Hepatocyte (in vitro differentiated cells): ENCODE measurements around the gene IL24. TPM values are rescaled to one million over a fixed set of nuclear protein-coding genes. Genes with fewer than 3 reads are reported as not detected.

Experiments used
- DNase-seq: peaks from one replicate; pipeline ENCODE4 v3.0.0-alpha.2; 2016; ENCODE audit warnings: low spot score
- H2AFZ ChIP-seq: fragments of 200-600 bp; sonication (generic); 2 replicates; pipeline ENCODE4 v1.6.0; 2016; ENCODE audit warnings: antibody characterized with exemption, mild to moderate bottlenecking
- H3K27ac ChIP-seq: fragments of 200-600 bp; sonication (generic); 2 replicates; pipeline ENCODE4 v1.5.1; 2016; ENCODE audit warnings: mild to moderate bottlenecking
- H3K27me3 ChIP-seq: fragments of 200-600 bp; sonication (generic); 2 replicates; pipeline ENCODE4 v1.6.1; 2016
- H3K36me3 ChIP-seq: fragments of 200-600 bp; sonication (generic); replicated peaks from 2 replicates; pipeline ENCODE4 v1.5.1; 2016; ENCODE audit warnings: low read depth; ENCODE audit not compliant: insufficient read depth
- H3K4me1 ChIP-seq: fragments of 200-600 bp; sonication (generic); 2 replicates; pipeline ENCODE4 v1.5.1; 2016; ENCODE audit warnings: mild to moderate bottlenecking, moderate library complexity; ENCODE audit not compliant: insufficient read depth
- H3K4me2 ChIP-seq: fragments of 200-600 bp; sonication (generic); 2 replicates; pipeline ENCODE4 v1.6.0; 2016
- H3K4me3 ChIP-seq: fragments of 200-600 bp; sonication (generic); 2 replicates; pipeline ENCODE4 v1.5.1; 2016; ENCODE audit warnings: mild to moderate bottlenecking
- H3K79me2 ChIP-seq: fragments of 200-600 bp; sonication (generic); 2 replicates; pipeline ENCODE4 v1.6.0; 2017; ENCODE audit warnings: mild to moderate bottlenecking
- H3K9me2 ChIP-seq: fragments of 200-600 bp; sonication (generic); replicated peaks from 2 replicates; pipeline ENCODE4 v1.6.0; 2017; ENCODE audit warnings: mild to moderate bottlenecking; ENCODE audit not compliant: insufficient read depth
- H3K9me3 ChIP-seq: fragments of 200-600 bp; sonication (generic); 2 replicates; pipeline ENCODE4 v1.5.1; 2016; ENCODE audit warnings: low read depth, mild to moderate bottlenecking
- H4K20me1 ChIP-seq: fragments of 200-600 bp; sonication (generic); 2 replicates; pipeline ENCODE4 v1.6.0; 2016; ENCODE audit warnings: mild to moderate bottlenecking; ENCODE audit not compliant: insufficient read depth, poor library complexity, severe bottlenecking
- EZH2 ChIP-seq: fragments of 200-600 bp; sonication (generic); IDR thresholded peaks from 2 replicates; pipeline ENCODE4 v1.6.1; 2016; ENCODE audit warnings: antibody characterized with exemption, mild to moderate bottlenecking, borderline replicate concordance
- EZH2phosphoT487 ChIP-seq: fragments of 200-600 bp; sonication (generic); IDR thresholded peaks from one replicate; pipeline ENCODE4 v1.6.1; 2018; ENCODE audit warnings: antibody characterized with exemption, mild to moderate bottlenecking, low read depth, moderate library complexity; ENCODE audit not compliant: unreplicated experiment, severe bottlenecking
- WGBS: methylation state at CpG from one replicate; pipeline ENCODE4 v1.1.6; 2016; ENCODE audit warnings: low lambda C conversion rate; ENCODE audit errors: missing lambda C conversion rate; 5-methylcytosine and 5-hydroxymethylcytosine counted together
- polyA plus RNA-seq: library from polyadenylated mRNA; unstranded; fragments of >200 nt; fragmentation: Nextera tagmentation; extraction: Ambion mirVana; gene quantifications from 2 replicates; pipeline ENCODE4 v1.2.1, GENCODE V29; 2016
- total RNA-seq: library from RNA; depleted of rRNA; stranded (reverse); fragments of >200 nt; gene quantifications from 2 replicates; pipeline ENCODE4 v1.2.3, GENCODE V29; 2014
- TF ChIP-seq, protein P1 (sequence below): fragments of 200-600 bp; sonication (generic); IDR thresholded peaks from 2 replicates; pipeline ENCODE4 v1.5.1; 2016; ENCODE audit warnings: antibody characterized with exemption, mild to moderate bottlenecking; ENCODE audit not compliant: poor library complexity

IL24 gene
- total and polyA plus RNA-seq, 2 experiments from 2014 or later: not detected

DNA sequence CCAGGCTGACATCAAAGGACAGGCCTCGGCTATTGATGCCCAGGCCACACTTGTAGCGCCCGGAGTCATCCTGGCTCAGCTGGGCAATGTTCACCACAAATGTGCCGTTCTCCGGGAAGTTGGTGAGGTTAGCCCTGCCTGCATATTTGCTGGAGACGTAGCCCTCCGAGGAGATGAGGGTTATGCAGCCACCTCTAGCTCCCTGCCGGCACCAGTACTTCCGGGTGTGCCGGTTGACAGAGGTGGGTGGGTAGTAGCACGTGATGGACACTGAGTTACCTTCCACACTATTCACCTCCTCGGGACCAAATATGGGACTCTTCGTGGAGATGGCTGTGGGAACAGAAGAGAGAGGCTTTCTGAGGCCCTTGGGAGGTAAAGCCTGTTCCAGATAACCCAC is 41.9 kb downstream of the IL24 start:
- H3K4me3 ChIP-seq: no peak overlapping the region
- no peak overlapping the region for H3K27ac ChIP-seq
- no peaks in the 10 kb centered on the region for H3K9me3 ChIP-seq
- no peaks in the 10 kb centered on the region for H3K79me2 ChIP-seq
- DNase-seq: no peak
- H2AFZ ChIP-seq: no peak overlapping the region
- peaks cover 12% of the 10 kb centered on the region for H3K27me3 ChIP-seq
- H3K36me3 ChIP-seq: no peaks in the 10 kb centered on the region
- no peaks in the 10 kb centered on the region for H3K9me2 ChIP-seq
- WGBS: 95% methylated on average over 13 of the region's 13 CpGs
- peaks cover 11% of the 10 kb centered on the region for H3K4me1 ChIP-seq
- no peak for TF ChIP-seq EZH2phosphoT487
- no peak for TF ChIP-seq EZH2
- TF ChIP-seq, protein P1, sequence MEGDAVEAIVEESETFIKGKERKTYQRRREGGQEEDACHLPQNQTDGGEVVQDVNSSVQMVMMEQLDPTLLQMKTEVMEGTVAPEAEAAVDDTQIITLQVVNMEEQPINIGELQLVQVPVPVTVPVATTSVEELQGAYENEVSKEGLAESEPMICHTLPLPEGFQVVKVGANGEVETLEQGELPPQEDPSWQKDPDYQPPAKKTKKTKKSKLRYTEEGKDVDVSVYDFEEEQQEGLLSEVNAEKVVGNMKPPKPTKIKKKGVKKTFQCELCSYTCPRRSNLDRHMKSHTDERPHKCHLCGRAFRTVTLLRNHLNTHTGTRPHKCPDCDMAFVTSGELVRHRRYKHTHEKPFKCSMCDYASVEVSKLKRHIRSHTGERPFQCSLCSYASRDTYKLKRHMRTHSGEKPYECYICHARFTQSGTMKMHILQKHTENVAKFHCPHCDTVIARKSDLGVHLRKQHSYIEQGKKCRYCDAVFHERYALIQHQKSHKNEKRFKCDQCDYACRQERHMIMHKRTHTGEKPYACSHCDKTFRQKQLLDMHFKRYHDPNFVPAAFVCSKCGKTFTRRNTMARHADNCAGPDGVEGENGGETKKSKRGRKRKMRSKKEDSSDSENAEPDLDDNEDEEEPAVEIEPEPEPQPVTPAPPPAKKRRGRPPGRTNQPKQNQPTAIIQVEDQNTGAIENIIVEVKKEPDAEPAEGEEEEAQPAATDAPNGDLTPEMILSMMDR: no peak
- H4K20me1 ChIP-seq: no peaks in the 10 kb centered on the region
- H3K4me2 ChIP-seq: no peak overlapping the region

DNA sequence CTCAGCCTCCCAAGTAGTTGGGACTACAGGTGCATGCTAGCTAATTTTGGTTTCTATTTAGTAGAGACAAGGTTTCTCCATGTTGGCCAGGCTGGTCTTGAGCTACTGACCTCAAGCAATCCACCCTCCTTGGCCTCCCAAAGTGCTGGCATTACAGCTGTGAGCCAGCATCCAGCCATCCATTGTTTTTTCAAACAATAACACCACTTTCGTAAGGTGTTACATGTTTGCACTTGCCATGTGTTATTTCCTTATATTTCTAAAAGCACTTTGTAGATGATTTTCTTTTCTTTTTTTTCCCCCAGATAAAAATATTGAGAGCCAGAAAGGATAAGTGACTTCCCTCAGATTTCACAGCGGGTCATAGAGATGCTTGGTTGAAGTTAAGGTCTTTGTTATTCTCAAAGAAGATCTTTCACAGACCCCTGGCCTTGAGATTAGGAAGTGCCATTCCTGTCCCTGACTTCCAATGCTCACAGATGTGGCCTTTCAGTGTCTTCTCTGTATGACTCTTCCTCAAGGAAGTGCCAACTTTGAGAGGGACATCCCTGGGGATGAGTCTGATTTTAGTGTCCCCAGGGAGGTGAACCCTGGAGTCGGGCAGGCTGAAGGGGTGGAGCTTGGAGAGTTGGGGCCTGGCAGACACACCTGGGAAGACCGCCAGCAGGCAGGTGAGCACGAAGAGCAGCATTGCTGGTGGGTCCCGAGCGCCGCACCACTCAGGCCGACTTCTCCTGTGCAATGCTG is 42.8 kb downstream of the IL24 start:
- 94% methylated on average over 9 of the region's 9 CpGs for WGBS
- Histone ChIP-seq H3K4me2 (no peak overlapping the region), H3K27me3 (peaks cover 12% of the 10 kb centered on the region), H2AFZ (no peak overlapping the region), H3K9me2 (no peaks in the 10 kb centered on the region), H3K4me1 (peaks cover 11% of the 10 kb centered on the region), H3K4me3 (no peak overlapping the region), H4K20me1 (no peaks in the 10 kb centered on the region), H3K36me3 (no peaks in the 10 kb centered on the region), H3K79me2 (no peaks in the 10 kb centered on the region), H3K27ac (no peak overlapping the region), H3K9me3 (no peaks in the 10 kb centered on the region)
- TF ChIP-seq EZH2phosphoT487 (no peak), EZH2 (no peak)
- TF ChIP-seq, protein P1: no peak
- DNase-seq: no peak

DNA sequence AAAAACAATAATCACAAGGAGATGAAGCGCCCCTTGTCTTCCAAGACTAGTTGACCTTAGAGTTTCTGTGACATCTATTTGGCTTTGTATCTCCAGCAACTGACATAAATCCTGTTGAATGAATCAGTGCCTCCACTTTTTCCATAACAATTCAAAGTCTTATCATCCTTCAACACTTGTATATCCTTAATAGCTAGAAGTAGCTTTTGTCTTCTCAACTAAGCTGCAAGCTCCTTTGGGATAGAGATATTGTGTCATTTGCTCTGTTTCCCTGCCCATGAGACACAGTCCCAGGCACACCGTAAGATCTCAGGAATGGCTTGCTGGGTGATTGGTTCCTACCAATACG is 43.3 kb downstream of the IL24 start:
- H3K27me3 ChIP-seq: peaks cover 12% of the 10 kb centered on the region
- WGBS: 95% methylated on average over 3 of the region's 3 CpGs
- no peak for TF ChIP-seq EZH2
- TF ChIP-seq, protein P1: no peak
- no peak for TF ChIP-seq EZH2phosphoT487
- H3K36me3 ChIP-seq: no peaks in the 10 kb centered on the region
- H3K27ac ChIP-seq: no peak overlapping the region
- H3K9me2 ChIP-seq: no peaks in the 10 kb centered on the region
- H2AFZ ChIP-seq: no peak overlapping the region
- DNase-seq: no peak
- H3K79me2 ChIP-seq: no peaks in the 10 kb centered on the region
- H3K4me2 ChIP-seq: no peak overlapping the region
- no peaks in the 10 kb centered on the region for H3K9me3 ChIP-seq
- peaks cover 11% of the 10 kb centered on the region for H3K4me1 ChIP-seq
- H3K4me3 ChIP-seq: no peak overlapping the region
- no peaks in the 10 kb centered on the region for H4K20me1 ChIP-seq
